NCI-H510A (cell line): ENCODE results near the gene PLD1.
"Not testable (repeated sequence)": the region's sequence is repeated elsewhere in the genome, so short reads cannot be mapped to it uniquely, and the experiment has no call there.

Experiments used
- DNase-seq: peaks from one replicate; lab custom pipeline; 2025; lab: John Stamatoyannopoulos, UW

The PLD1 gene

DNA sequence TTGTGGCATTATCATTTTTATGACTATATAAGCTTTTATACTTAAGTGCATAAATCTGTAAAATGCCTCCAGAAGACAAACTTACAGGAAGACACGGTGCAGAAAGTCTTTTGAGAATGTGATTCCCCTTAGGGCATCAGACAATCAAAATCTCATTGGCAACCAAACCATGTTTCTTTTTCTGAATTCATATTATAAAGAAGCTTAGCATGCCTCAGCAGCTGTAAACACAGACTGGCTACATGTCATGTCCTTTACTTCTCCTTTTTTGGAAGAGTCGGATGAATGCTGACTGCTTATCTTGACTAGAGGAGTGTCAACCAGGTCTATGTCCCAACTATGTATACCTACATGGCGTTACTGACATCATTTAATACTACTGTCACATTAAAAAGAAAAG, 150.1 kb downstream of the PLD1 start:
- no peak for DNase-seq

DNA sequence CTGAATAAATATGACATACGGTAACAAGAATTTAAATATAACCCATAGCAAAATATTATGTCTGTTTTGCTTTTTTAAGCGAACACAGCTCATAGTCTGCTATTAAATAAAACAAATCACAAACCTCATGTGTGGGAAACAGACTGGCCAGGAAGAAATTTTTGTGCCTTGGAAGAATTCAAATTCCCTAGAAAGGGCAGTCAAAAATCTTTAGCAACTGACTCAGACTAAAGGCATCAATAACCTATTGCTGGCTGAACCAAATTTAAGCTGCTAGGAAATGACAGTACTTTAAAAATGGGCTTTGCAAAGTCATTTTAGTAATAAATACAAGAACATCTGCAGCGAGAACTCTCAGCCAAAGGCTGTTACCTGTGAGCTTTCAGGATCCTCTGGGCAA, 151.4 kb downstream of the PLD1 start:
- no peak for DNase-seq

DNA sequence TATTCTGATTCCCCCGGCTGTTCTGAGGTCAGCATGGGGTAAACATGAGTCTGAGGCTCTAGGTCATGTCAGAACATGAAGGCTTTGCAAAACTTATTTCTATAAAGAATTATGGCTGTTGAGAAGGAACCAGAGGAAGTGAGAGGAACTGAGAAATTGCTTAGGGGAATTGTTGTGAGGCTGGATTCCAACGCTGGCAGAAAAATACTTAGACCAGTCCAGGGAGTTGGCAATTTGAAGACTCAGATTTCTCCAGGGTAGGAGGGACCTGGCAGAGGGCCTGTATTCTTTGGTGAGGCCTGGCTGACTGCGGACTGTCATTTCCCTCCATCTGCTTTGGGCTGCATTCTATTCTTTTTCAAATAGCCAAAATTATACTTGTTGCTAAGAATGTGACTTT, 155.5 kb downstream of the PLD1 start:
- no peak for DNase-seq

DNA sequence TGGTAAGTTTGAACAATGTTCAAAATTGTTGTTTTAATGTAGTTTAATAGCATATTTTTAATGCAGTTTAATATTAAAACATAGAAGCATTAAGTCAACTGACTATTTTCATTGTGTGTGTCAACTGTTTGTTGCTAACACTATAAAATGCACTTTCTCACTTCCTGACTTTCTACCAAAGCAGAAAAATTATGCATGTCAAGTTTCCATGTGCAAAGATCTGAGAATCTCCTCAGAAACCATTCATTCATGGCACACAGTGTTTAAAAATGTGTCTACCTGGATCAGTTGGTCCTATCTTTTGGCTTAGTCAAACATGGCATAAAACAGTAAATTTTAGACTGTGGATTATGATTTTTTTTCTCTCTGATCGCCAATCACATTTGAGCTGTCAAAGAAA, 156.0 kb downstream of the PLD1 start:
- no peak for DNase-seq

DNA sequence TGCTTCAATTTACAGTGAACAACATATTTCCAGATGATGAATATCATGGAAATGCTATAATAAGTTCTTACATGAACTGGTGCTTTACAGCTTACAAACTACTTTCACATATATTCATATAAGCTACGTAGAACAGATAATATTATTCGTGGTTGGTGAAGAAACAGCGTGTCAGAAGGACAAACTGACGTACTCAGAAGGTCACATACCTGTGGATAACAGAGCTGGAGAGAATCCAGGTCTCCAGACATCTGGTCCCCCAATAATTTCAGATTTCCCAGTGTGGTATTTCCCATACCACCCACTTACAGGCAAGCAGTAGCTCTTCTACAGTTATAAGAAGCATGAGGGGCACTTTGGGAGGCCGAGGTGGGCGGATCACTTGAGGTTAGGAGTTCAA, 156.6 kb downstream of the PLD1 start:
- no peak for DNase-seq

DNA sequence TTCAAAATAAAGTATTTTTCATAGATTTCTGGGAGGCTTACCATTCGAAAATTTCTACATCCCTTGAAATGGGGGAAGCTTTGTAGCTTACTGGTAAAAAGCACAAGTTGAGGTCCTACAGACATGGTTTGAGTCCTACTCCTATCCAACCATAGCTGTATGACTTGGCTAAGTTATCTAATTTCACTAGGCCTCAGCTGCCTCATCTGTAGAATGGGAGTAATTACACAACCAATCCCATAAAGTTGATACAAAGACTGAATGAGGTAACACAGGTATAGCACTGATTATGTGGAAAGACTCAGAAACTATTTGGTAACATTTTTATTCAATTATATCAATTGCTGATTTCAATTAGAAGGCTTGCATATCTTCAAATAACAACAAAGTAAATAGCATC, 157.4 kb downstream of the PLD1 start:
- DNase-seq, result no peak

DNA sequence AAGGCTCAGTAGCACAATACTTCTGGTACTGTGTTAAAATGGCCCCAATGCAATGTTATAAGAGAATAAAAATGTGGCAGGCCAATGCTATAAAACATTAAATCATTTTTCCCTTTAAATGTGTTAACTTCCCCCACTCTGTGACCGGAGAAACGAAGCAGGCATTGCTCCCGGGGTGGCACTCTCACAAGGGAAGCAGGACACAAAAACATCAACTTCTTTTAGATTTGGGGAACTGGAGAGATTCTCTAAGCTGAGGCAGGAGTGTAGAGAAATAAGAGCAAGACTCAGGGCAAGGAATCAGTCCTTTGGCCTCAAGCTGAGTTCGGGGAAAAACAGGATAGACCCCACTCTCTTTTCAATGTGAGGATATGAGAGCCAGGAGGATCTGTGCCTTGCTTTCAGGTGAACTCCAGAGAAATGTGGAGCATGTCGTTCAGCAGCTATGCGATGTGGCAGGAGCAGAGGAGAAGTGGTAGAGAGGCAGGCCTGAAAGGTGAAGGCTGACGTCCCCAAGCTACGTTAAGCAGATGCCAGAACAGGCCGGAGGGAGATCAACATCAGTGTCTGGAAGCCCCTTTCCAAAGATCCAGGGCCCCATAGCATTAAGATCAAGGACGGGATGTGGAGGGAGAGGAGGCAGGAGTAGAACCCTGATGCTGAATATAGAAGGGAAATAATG, 160.2 kb downstream of the PLD1 start:
- DNase-seq, result no peak

DNA sequence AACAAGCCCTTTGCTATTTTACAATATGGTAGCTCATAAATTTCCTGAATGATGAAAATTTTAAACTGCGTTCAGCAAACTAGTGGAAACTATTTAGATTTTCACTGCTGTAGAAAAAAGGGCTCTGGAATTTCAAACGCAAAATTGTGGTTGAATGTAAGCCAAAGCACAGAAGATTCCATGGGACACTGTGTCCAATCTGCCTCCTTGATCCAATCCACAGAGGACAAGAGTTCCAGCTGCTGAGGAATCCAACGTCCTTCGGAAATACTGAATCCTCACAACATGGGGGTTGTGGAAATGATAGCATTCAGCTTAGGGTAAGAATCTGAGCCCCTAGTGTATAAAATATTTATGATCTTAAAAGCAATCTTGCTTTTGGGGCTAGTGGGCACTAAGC, 161.0 kb downstream of the PLD1 start:
- no peak for DNase-seq

DNA sequence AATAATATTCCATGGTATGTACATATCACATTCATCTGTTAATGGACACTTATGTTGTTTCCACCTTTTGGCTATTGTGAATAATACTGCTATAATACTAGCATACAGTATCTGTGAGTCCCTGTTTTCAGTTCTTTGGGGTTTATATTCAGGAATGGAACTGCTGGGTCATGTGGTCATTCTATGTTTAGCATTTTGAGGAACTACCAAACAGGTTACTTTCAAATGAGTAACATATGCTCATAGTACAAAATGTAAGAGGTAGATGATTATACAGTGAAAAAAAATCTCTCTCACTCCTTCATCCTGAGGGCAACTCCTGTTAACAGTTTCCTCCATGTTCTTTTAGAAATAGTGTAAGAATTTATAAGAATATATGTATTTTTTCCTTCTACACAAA, 162.2 kb downstream of the PLD1 start:
- no peak for DNase-seq

DNA sequence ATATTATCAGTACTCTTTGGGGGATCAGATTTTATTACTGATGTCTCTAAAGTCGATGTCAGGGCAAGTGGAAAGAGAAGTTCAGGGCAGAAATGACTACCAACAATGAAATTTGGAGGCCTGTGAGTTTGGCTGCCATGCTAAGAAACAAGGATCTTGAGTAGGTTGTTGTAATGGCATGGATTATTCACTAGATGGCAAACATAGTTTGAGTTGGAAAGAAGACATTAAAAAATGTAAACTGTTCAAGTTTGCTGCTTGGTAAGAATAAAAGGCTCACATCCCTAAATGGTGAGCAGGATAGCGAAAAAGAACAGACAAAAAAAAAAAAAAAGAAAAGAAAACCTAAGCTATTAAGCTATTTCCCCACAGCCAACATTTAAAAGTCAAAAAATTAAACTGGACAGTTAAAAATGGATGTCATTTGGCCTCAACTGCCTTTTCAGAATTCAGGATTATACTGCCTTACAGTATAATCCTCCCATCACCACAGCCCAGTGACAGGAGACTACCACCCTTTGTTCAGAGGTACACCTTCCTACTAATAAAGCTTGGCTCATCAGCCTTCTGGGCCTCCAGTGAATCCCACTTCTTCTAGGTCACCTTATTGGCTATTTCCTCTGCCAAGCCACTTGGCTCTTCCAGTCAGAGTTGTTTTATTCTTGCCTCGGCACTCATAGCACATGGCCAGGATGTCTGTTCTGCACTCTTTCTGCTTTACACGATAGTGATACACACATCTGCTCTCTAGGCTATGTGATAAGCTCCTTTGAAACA, 163.7 kb downstream of the PLD1 start:
- no peak for DNase-seq

DNA sequence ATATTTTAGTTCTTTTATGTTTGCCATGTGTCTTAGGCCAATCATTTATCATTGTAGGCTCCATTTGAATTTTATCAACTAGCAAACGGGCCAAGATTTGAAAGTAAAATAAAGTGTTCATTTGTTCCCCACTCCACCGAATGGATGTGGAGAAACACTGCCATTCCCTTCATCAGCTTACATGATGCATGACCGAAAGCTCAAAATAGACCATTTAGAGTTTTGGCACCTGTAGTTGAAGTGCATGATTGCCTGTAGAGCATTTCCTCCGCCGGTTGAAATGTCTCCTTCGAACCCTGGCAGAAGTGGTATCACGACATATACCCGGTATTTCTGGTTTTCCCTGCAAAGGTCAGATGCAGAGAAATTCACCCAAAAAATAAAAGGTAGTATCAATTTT, 165.6 kb downstream of the PLD1 start:
- DNase-seq, result no peak

DNA sequence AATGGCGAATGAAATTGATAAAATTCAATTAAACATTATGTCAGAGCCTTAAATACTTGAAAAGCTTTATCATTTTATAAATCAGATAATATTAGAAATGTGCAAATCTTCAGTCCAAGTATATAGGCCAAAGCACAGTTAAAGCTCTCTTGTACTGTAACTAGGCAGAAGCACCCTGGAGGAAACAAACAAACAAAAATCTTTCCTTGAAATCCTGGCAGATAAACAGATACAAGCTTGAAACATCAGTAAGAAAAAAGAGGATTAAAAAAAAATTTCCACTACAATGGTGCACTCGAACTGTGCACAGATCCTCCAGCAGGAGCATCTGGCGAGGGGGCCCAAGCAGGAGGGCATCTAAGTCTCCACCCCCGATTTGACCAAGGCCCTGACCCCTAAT, 166.6 kb downstream of the PLD1 start:
- DNase-seq, result no peak

DNA sequence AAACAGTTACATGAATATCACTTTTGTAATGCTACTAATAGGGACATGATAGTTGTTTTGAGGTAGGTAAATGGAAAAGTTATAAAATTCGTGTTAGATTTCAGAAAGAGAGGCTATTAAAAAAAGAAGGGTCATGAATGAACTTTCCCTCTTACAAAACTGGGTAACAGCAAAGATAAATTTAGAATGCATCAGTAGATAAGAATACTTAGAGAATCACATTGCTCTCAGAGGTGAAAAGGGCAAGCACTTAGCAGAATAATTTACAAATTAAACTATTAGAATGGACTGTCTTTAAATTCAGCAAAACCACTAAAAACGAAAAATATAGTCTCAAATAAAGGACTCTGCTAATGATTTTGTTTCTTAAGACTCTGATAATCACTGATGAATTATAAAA, 167.2 kb downstream of the PLD1 start:
- no peak for DNase-seq

DNA sequence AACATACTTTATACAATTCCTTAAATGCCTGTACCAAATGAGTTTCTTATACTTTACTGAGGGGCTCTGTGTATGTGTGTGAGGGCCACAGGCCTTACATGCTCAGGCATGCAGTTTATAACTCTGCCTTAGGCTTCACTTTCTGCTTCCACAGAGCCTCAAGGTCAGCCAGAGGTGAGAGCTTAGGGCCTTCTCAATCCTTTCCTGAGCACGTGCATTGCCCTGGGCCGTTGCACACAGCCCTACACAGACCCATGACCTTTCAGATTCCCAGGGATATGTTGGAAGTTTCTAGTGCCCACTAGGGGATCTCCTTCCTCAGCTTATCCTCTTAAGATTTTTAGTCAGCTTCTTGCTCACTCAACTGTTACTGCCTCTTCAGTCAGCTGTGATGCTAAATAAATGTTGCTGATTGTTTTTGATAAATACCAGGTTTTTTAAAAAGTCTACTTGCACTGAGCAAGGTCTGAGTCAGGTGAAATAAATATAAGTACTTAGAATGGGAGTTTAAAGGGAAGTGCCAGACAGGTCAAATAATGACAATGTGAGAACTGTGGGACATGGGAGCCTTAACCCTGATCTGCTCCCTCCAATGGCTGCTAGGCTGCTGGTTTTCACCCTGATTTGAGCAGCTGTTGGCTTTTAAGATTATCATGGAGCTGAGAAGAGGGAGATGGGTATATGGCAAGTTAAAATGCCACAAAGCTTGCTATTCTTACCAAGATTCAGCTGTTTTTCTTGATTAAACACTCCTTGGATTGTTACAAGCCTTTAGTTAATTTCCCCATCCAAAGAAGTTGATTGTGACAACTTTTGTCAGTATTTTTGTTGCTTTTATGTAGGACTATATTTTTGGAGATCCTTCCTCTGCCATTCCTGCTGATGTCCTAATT, 169.5 kb downstream of the PLD1 start:
- no peak for DNase-seq

DNA sequence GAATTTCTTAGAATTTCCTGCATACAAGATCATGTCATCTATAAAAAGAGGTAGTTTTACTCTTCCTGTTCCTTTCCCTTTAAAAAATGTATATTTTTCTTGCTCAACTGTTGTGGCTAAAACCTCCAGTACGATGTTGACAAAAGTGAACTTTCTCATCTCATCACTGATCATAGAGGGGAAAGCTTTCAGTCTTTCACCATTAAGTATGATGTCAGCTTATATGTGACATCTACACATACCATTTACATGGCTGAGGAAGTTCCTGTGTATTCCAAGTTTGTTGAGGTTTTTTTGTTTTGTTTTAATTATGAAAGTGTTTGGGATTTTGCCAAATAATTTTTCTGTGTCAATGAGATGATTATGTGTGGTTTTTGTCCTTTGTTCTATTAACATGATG, 173.6 kb downstream of the PLD1 start:
- DNase-seq, result no peak

DNA sequence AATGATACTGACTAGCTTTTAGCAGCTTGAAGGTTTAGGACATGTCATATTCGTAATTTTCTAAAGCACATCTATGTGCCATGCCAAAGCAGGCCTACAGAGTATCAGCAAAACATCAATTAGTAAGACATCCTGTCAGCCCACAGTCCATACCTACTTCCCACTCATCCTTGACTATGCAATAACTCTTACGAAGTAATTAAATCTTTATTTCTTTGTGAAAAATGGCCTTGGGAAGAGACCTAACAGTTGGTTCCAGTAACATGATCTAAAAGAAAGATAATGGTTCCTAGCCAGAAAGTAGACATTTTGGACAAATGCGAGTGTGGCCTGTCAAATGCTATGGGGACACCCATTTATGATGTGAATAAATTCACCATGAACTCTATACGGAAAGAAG, 177.5 kb downstream of the PLD1 start:
- DNase-seq, result no peak

DNA sequence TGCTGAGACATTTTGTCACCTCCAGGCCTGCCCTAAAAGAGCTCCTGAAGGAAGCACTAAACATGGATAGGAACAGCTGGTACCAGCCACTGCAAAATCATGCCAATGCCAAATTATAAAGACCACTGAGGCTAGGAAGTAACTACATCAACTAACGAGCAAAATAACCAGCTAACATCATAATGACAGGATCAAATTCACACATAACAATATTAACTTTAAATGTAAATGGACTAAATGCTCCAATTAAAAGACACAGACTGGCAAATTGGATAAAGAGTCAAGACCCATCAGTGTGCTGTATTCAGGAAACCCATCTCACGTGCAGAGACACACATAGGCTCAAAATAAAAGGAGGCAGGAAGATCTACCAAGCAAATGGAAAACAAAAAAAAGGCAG, 183.5 kb downstream of the PLD1 start:
- DNase-seq, result not testable (repeated sequence)

DNA sequence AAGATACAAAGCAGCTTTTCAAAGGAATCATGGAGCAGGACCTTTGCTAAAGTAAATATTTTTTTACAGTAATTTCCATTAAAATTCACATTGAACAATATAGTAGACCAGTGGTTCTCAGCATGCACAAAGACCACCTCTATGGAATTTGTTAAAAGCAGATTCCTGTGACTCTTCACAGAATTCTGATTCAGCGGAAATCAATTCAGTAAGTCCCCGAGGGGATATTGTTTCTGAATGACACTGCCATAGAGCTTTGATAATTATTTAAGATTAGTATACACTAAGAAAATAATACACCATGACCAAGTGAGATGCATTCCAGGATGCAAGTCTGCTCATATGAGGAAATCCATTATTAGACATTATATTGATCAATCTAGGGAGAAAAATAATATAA, 188.2 kb downstream of the PLD1 start:
- DNase-seq, result no peak

DNA sequence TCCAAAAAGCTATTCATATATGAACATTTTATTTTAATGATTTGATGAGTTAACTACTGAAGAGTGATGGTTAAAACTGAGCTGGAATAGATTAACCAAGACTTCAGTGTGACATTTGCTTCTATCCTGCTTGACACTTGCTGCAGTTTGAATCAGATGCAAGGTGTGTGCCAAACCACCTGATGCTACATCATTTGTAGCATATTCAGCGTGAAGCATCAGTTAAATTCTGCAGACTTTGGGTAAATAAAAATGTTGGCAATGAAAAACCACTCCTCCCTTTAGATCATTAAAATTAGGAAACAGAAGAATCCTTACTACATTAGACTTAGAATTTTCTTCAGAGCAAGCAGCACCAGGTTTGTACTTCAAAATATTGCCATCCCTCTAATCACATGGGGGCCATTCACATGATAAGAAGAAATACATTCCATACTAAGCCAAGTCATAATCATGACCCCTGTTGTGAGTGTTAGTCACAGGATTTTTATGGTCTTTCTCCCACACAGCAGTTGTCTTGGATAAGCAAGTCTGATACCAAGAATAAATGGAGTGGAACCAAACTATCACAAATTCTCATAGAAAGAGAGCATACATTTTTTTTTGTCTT, 189.4 kb downstream of the PLD1 start:
- DNase-seq, result no peak

DNA sequence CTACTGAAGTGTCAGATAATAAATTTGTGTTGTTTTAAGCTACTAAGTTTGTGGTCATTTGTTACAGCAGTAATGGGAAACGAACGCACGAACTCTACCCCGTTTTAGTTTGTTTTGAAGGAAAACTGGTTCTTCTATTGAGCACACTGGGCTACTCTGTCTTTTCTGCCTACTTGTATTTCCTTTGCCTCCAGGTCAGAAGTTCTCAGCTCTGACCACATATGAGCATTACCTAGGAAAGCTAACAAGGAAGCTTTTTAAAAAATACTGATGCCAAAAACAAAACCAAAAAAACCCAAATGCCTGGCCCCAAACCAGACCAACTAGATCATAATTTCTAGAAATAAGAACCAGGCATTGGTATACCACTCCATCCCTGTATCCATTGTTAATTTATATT, 193.5 kb downstream of the PLD1 start:
- no peak for DNase-seq

DNA sequence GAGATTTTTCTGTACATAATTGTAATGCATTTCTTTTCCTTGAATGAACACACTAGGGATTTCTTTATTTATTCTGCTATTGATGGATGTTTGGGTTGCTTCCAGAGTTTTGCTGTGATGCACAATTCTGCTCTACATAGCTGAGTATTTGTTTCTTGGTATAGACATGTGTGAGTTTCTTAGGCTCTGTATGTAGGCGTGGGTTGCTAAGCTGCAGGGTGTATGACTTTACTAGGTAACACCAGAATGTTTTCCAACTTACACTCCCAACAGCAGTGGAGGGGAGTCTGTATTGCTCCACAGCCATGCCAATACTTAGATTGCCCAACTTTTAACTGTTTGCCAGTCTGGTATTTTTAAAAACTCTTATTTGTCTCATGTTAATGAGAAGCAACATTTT, 194.6 kb downstream of the PLD1 start:
- no peak for DNase-seq

DNA sequence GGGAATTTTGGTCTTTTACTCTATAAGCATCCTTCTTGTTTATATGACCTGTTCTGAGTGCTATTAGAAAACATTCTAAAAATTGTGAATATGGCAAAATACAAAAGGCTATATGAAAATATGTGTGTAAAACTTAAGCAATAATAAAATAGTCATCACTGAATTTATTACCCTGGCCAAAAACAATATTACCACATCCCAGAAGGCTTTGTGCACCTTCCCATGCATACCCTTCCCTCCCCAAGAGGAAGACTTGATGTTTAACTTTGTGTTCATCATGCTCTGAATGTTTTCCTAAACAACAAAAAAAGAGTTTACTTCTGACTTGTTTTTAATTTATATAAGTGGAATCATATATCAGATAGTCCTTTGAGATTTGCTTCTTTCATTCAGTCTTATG, 195.0 kb downstream of the PLD1 start:
- DNase-seq, result no peak
